ENCODE measurements around the gene SLC4A3. TPM values are rescaled to one million over a fixed set of nuclear protein-coding genes. Genes with fewer than 3 reads are reported as not detected.

SLC4A3 gene
- total RNA-seq, 1 experiment from 2014 or later = 8.7 TPM

- ChIA-PET POLR2A (interaction anchor here (0.6 to 3.6 kb wide), 10 partner anchors 19 to 102 kb away, joined by 3 to 24 read pairs (median 10); partner anchors contain the start of genes CHPF, GMPPA, INHA and OBSL1), CTCF (interaction anchor here (0.5 to 5.6 kb wide), 12 partner anchors 21 to 1993 kb away, joined by 3 to 53 read pairs (median 4); partner anchors contain the start of genes DNPEP, GMPPA and SPEG)
- H3K9me3 Mint-ChIP-seq = no peaks in the 10 kb centered on the region
- peaks cover 32% of the 10 kb centered on the region for H3K4me1 Mint-ChIP-seq
- TF ChIP-seq ZNF317 (CRISPR knock-in tag; IDR thresholded peaks at IDR 0.05; ENCODE audit: borderline replicate concordance, low read depth) = no peak
- no peak for TF ChIP-seq SMAD3 (CRISPR knock-in tag; IDR thresholded peaks at IDR 0.05; ENCODE audit: borderline replicate concordance)
- no peak for TF ChIP-seq NR3C1 (CRISPR knock-in tag; conservative IDR thresholded peaks at IDR 0.05; ENCODE audit: low read depth)
- TF ChIP-seq MYBL2 (CRISPR knock-in tag; IDR thresholded peaks at IDR 0.05) = no peak
- no peak for TF ChIP-seq ZSCAN18 (CRISPR knock-in tag; IDR thresholded peaks at IDR 0.05)
- DNase-seq (ENCODE audit: low spot score) (no peak), ATAC-seq (no peak)
- H3K27me3 Mint-ChIP-seq (ENCODE audit: low read depth) = no peaks in the 10 kb centered on the region
- H3K36me3 Mint-ChIP-seq = peaks cover 5% of the 10 kb centered on the region
- peak overlapping the region; percentile 99 for H3K27ac Mint-ChIP-seq
- H3K4me3 Mint-ChIP-seq = peak overlapping the region; percentile 97
These were observed 28.9 kb upstream of the SLC4A3 start for GRCh38 chr2:219598308-219599078.

- Mint-ChIP-seq H3K4me3 (no peak overlapping the region), H3K36me3 (peaks cover 16% of the 10 kb centered on the region), H3K9me3 (no peaks in the 10 kb centered on the region), H3K27me3 (ENCODE audit: low read depth) (no peaks in the 10 kb centered on the region), H3K4me1 (peaks cover 3% of the 10 kb centered on the region; the same call in 1 of the 2 replicates), H3K27ac (no peak overlapping the region)
- TF ChIP-seq ZNF263 (CRISPR knock-in tag; IDR thresholded peaks at IDR 0.05; ENCODE audit: low read depth) (no peak), ZNF317 (CRISPR knock-in tag; IDR thresholded peaks at IDR 0.05; ENCODE audit: borderline replicate concordance, low read depth) (no peak), PREB (CRISPR knock-in tag; IDR thresholded peaks at IDR 0.05; ENCODE audit: borderline replicate concordance) (no peak), MLX (CRISPR knock-in tag; IDR thresholded peaks at IDR 0.05) (no peak), TCF7 (CRISPR knock-in tag; IDR thresholded peaks at IDR 0.05; ENCODE audit: low read depth) (no peak), ZNF425 (CRISPR knock-in tag; conservative IDR thresholded peaks at IDR 0.05) (no peak)
- ATAC-seq = no peak
- DNase-seq (ENCODE audit: low spot score) = no peak
- ChIA-PET CTCF (interaction anchor here (0.6 kb wide), 1 partner anchor 61 kb away, joined by 3 read pairs; no protein-coding TSS in a partner anchor), POLR2A (no interaction called here)
These were observed 23.7 kb upstream of the SLC4A3 start for GRCh38 chr2:219603771-219604170.

- H3K4me3 Mint-ChIP-seq = no peak overlapping the region
- TF ChIP-seq GRHL2 (CRISPR knock-in tag; IDR thresholded peaks at IDR 0.05; ENCODE audit: insufficient replicate concordance, severe bottlenecking) (no peak), FOXP4 (CRISPR knock-in tag; IDR thresholded peaks at IDR 0.05) (no peak), PREB (CRISPR knock-in tag; IDR thresholded peaks at IDR 0.05; ENCODE audit: borderline replicate concordance) (no peak)
- ATAC-seq (no peak), DNase-seq (ENCODE audit: low spot score) (no peak)
- ChIA-PET POLR2A (no interaction called here), CTCF (interaction anchor here (0.8 to 1.4 kb wide), 3 partner anchors 37 to 68 kb away, joined by 3 to 4 read pairs (median 3); no protein-coding TSS in a partner anchor)
- no peaks in the 10 kb centered on the region for H3K9me3 Mint-ChIP-seq
- peaks cover 22% of the 10 kb centered on the region for H3K36me3 Mint-ChIP-seq
- no peaks in the 10 kb centered on the region for H3K4me1 Mint-ChIP-seq
- no peak overlapping the region for H3K27ac Mint-ChIP-seq
- H3K27me3 Mint-ChIP-seq (ENCODE audit: low read depth) = no peaks in the 10 kb centered on the region
These were observed 21.8 kb upstream of the SLC4A3 start for GRCh38 chr2:219605607-219605954.
